GM08714 (cell line): Measurements from ENCODE around the gene UBR1.
"Not testable (repeated sequence)": the region's sequence is repeated elsewhere in the genome, so short reads cannot be mapped to it uniquely, and the experiment has no call there.

Source experiments
- H3K4me3 ChIP-seq: fragments of 200-500 bp; sonication (Bioruptor generic); 2 replicates; pipeline ENCODE4 v1.5.1; 2014; ENCODE audit warnings: mild to moderate bottlenecking, low read length, inconsistent platforms
- ZNF274 ChIP-seq: IDR thresholded peaks from 2 replicates; pipeline ENCODE4 v1.6.1; 2012; ENCODE audit warnings: mild to moderate bottlenecking, low read depth, low read length

UBR1 gene

GRCh38 chr15:42911058-42911592, 194.7 kb downstream of the UBR1 start:
- no peak overlapping the region for H3K4me3 ChIP-seq
- TF ChIP-seq ZNF274: no peak

- H3K4me3 ChIP-seq: no peak overlapping the region
- TF ChIP-seq ZNF274: no peak
These were observed 197.3 kb downstream of the UBR1 start for GRCh38 chr15:42908538-42908937.

- no peak overlapping the region for H3K4me3 ChIP-seq
- TF ChIP-seq ZNF274: no peak
These were observed 202.2 kb downstream of the UBR1 start for GRCh38 chr15:42903388-42904324.

- not testable (repeated sequence) for H3K4me3 ChIP-seq
These were observed 211.9 kb downstream of the UBR1 start for GRCh38 chr15:42893911-42894310.
